ENCODE measurements around the gene RALGPS2.

DNA sequence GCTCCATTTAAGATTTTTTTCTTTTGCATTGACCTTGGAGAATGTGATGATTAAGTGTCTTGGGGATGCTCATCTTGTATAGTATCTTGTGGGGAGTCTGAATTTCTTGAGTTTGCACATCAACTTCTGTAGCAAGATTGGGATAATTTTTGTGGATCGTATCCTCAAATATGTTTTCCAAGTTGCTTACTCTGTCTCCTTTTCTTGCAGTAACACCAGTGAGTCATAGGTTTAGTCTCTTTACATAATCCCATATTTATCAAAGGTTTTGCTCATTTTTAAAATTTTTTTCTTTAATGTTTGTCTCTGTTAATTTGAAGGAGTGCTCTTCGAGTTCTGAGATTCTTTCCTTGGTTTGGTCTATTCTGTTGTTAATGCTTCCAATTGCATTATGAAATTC, 187.6 kb downstream of the RALGPS2 start:
- TF ChIP-seq, protein P1, sequence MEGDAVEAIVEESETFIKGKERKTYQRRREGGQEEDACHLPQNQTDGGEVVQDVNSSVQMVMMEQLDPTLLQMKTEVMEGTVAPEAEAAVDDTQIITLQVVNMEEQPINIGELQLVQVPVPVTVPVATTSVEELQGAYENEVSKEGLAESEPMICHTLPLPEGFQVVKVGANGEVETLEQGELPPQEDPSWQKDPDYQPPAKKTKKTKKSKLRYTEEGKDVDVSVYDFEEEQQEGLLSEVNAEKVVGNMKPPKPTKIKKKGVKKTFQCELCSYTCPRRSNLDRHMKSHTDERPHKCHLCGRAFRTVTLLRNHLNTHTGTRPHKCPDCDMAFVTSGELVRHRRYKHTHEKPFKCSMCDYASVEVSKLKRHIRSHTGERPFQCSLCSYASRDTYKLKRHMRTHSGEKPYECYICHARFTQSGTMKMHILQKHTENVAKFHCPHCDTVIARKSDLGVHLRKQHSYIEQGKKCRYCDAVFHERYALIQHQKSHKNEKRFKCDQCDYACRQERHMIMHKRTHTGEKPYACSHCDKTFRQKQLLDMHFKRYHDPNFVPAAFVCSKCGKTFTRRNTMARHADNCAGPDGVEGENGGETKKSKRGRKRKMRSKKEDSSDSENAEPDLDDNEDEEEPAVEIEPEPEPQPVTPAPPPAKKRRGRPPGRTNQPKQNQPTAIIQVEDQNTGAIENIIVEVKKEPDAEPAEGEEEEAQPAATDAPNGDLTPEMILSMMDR (conservative IDR thresholded peaks at IDR 0.05; ENCODE audit: low read depth, low read length), result no peak
- no peak for TF ChIP-seq EZH2 (IDR thresholded peaks at IDR 0.05; ENCODE audit: low read length, unreplicated experiment)

Data from PC-3 (cell line).